Hematopoietic multipotent progenitor cell treated with erythropoietin and hydrocortisone succinate and interleukin-3 and kit ligand, for 4 days (in vitro differentiated cells): ENCODE data around the gene ZIC4.

Source experiments
- DNase-seq: peaks from one replicate; pipeline ENCODE4 v3.0.0-alpha.2; 2015

The ZIC4 gene

GRCh38 chr3:147341727-147342126, 64.6 kb downstream of the ZIC4 start:
- no peak for DNase-seq

- DNase-seq, result no peak
Observed at GRCh38 chr3:147336543-147337278, 69.6 kb downstream of the ZIC4 start.
